HepG2 (cell line): ENCODE data around the gene DDX54. TPM values are rescaled to one million over a fixed set of nuclear protein-coding genes. Genes with fewer than 3 reads are reported as not detected.

Experiments used
- ATAC-seq: fragments of 200-7000 bp; cut with Tn5 transposase; 3 replicates; pipeline ENCODE4 v1.9.1; 2020; ENCODE audit warnings: mild to moderate bottlenecking, moderate library complexity
- BruUV-seq: library from RNA; stranded (reverse); fragments of 400-500 nt; replicated peaks from 2 replicates; lab custom pipeline; 2021; lab: Mats Ljungman, UMichigan
- CTCF ChIA-PET: fragments of 300-600 bp; formaldehyde crosslinking; extraction: SDS; loops from one replicate; lab custom pipeline; 2021; ENCODE audit warnings: low total read pairs, inconsistent platforms, low intra/inter-chr PET ratio; lab: Yijun Ruan, JAX
- POLR2A ChIA-PET: fragments of 350-600 bp; sonication (Branson Sonifier 250); formaldehyde crosslinking; loops from one replicate; lab custom pipeline; 2020; ENCODE audit warnings: antibody characterized with exemption, inconsistent platforms; lab: Yijun Ruan, JAX
- DNase-seq: peaks from one replicate; pipeline ENCODE4 v3.0.0-alpha.2; 2015; ENCODE audit warnings: low spot score
- FAIRE-seq: peaks from 3 replicates; lab custom pipeline; 2011; peaks lifted over from hg19 to GRCh38; lab: Jason Lieb, UNC
- H2AFZ ChIP-seq: one replicate; pipeline ENCODE4 v1.6.1; 2011; ENCODE audit warnings: low read length, inconsistent platforms
- H3K27ac ChIP-seq: fragments of 300-600 bp; 3 replicates; pipeline ENCODE4 v1.8.0; 2011; ENCODE audit warnings: mixed run types, mild to moderate bottlenecking, mixed read lengths, low read length, inconsistent platforms; ENCODE audit not compliant: insufficient read depth; ENCODE audit errors: extremely low read length
- H3K27me3 ChIP-seq, 2 experiments: fragments of 200-600 bp in 1 of 2; 2 replicates in 1 of 2; 3 replicates in 1 of 2; pipeline versions ENCODE4 v1.6.0 to v1.8.0; 2011; ENCODE audit warnings: low read length in 2 of 2, mild to moderate bottlenecking in 2 of 2, moderate library complexity in 2 of 2, inconsistent platforms in 1 of 2; ENCODE audit not compliant: insufficient read depth in 2 of 2, control insufficient read depth in 1 of 2
- H3K36me3 ChIP-seq, 2 experiments: fragments of 200-600 bp in 1 of 2; replicated peaks in 1 of 2; 2 replicates in 1 of 2; 3 replicates in 1 of 2; pipeline versions ENCODE4 v1.5.1 to v1.8.0; 2011; ENCODE audit warnings: low read length in 2 of 2, inconsistent platforms in 1 of 2; ENCODE audit not compliant: insufficient read depth in 2 of 2, control insufficient read depth in 1 of 2
- H3K4me1 ChIP-seq: 2 replicates; pipeline ENCODE4 v1.5.1; 2012; ENCODE audit warnings: low read length, inconsistent platforms; ENCODE audit not compliant: insufficient read depth
- H3K4me2 ChIP-seq: 2 replicates; pipeline ENCODE4 v1.6.0; 2011; ENCODE audit warnings: low read depth, low read length, inconsistent platforms
- H3K4me3 ChIP-seq, 3 experiments: fragments of 200-600 bp in 1 of 3; sonication (generic), shearing (Covaris generic) in 1 of 3; replicated peaks in 1 of 3; 2 replicates each; pipeline ENCODE4 v1.5.1; 2011 to 2016; ENCODE audit warnings: low read length in 3 of 3, inconsistent platforms in 2 of 3, low read depth in 2 of 3, mild to moderate bottlenecking in 2 of 3, control low read depth in 1 of 3, mixed read lengths in 1 of 3; ENCODE audit not compliant: insufficient read depth in 1 of 3
- H3K79me2 ChIP-seq: one replicate; pipeline ENCODE4 v1.6.1; 2011; ENCODE audit warnings: low read length, inconsistent platforms; ENCODE audit not compliant: insufficient read depth
- H3K9ac ChIP-seq: 2 replicates; pipeline ENCODE4 v1.6.0; 2011; ENCODE audit warnings: mild to moderate bottlenecking, low read depth, low read length, inconsistent platforms; ENCODE audit not compliant: insufficient read depth
- H3K9me3 ChIP-seq: 2 replicates; pipeline ENCODE4 v1.5.1; 2012; ENCODE audit warnings: mild to moderate bottlenecking, low read length
- H4K20me1 ChIP-seq: 2 replicates; pipeline ENCODE4 v1.6.0; 2011; ENCODE audit warnings: inconsistent platforms, mild to moderate bottlenecking, low read length, moderate library complexity; ENCODE audit not compliant: insufficient read depth
- AGO2 ChIP-seq: fragments of 200-400 bp; formaldehyde crosslinking; optimal IDR thresholded peaks from 2 replicates; pipeline ENCODE3; 2017; ENCODE audit warnings: mild to moderate bottlenecking, low read depth, low read length, moderate library complexity
- ARID5B ChIP-seq: IDR thresholded peaks from 2 replicates; pipeline ENCODE4 v1.4.0; 2020; ENCODE audit warnings: mild to moderate bottlenecking, missing genetic modification reagents
- CEBPG ChIP-seq: IDR thresholded peaks from 2 replicates; pipeline ENCODE4 v1.6.1; 2016
- ELF1 ChIP-seq: sonication (generic); formaldehyde crosslinking; IDR thresholded peaks from 2 replicates; pipeline ENCODE4 v1.4.0; 2020; ENCODE audit warnings: missing genetic modification reagents
- ELF4 ChIP-seq: sonication (generic); formaldehyde crosslinking; IDR thresholded peaks from 2 replicates; pipeline ENCODE4 v1.5.0; 2020; ENCODE audit warnings: missing genetic modification reagents, mild to moderate bottlenecking, moderate library complexity, borderline replicate concordance
- GATAD2A ChIP-seq: IDR thresholded peaks from 2 replicates; pipeline ENCODE4 v1.6.1; 2016
- JUN ChIP-seq: sonication (generic); formaldehyde crosslinking; IDR thresholded peaks from 2 replicates; pipeline ENCODE4 v1.4.0; 2020; ENCODE audit warnings: mild to moderate bottlenecking, missing genetic modification reagents
- KDM4B ChIP-seq: sonication (generic); formaldehyde crosslinking; IDR thresholded peaks from 2 replicates; pipeline ENCODE4 v1.4.0; 2020; ENCODE audit warnings: missing genetic modification reagents
- MED1 ChIP-seq: sonication (generic); formaldehyde crosslinking; IDR thresholded peaks from 2 replicates; pipeline ENCODE4 v1.4.0; 2020; ENCODE audit warnings: missing genetic modification reagents
- MIER3 ChIP-seq: IDR thresholded peaks from 2 replicates; pipeline ENCODE4 v1.6.1; 2016; ENCODE audit warnings: missing compliant biosample characterization, borderline replicate concordance
- PTBP1 ChIP-seq: fragments of 200-400 bp; formaldehyde crosslinking; IDR thresholded peaks from 2 replicates; pipeline ENCODE4 v1.6.1; 2018; ENCODE audit warnings: low read length, low read depth; ENCODE audit not compliant: poor library complexity, severe bottlenecking
- RFX1 ChIP-seq: fragments of 450-650 bp; IDR thresholded peaks from 2 replicates; pipeline ENCODE4 v1.6.1; 2017
- ZFP36 ChIP-seq: fragments of 150-350 bp; IDR thresholded peaks from 2 replicates; pipeline ENCODE4 v1.6.1; 2018; ENCODE audit warnings: borderline replicate concordance, low read length, low read depth; ENCODE audit not compliant: partially characterized antibody
- ZFP41 ChIP-seq: sonication (generic); formaldehyde crosslinking; IDR thresholded peaks from 2 replicates; pipeline ENCODE4 v1.4.0; 2020; ENCODE audit warnings: mild to moderate bottlenecking, missing genetic modification reagents, borderline replicate concordance
- ZMYM3 ChIP-seq: sonication (generic); formaldehyde crosslinking; IDR thresholded peaks from 2 replicates; pipeline ENCODE4 v1.5.1; 2020; ENCODE audit warnings: mild to moderate bottlenecking, missing genetic modification reagents
- ZNF766 ChIP-seq: sonication (generic); formaldehyde crosslinking; IDR thresholded peaks from 2 replicates; pipeline ENCODE4 v1.5.0; 2020; ENCODE audit warnings: missing genetic modification reagents, borderline replicate concordance
- WGBS: methylation state at CpG from one replicate; pipeline ENCODE4 v1.1.6; 2017; ENCODE audit warnings: low lambda C conversion rate; 5-methylcytosine and 5-hydroxymethylcytosine counted together
- in situ Hi-C: cut with HindIII; loops from 2 replicates; pipeline ENCODE4 v1.10.0; 2017; ENCODE audit warnings: low pct_unique_long_range_greater_than_20kb; ENCODE audit not compliant: extremely low pct_ligation_motif_present
- intact Hi-C: fragments of 100-400 bp; cut with micrococcal nuclease; formaldehyde crosslinking; loops from one replicate; pipeline ENCODE4 v1.10.0; 2022; ENCODE audit not compliant: unreplicated experiment
- polyA plus RNA-seq, 8 experiments: library from polyadenylated mRNA; depleted of rRNA in 3 of 8; stranded (reverse) in 7 of 8; unstranded in 1 of 8; fragments of >200 nt; fragmentation: Illumina TruSeq in 4 of 8; extraction: Trizol in 4 of 8; gene quantifications; 2 replicates each; pipeline versions ENCODE4 v1.2.1 to v1.2.3, GENCODE V29; 2011 to 2016; ENCODE audit warnings: low read depth in 4 of 8, missing spikeins in 1 of 8, mixed read lengths in 1 of 8; ENCODE audit not compliant: insufficient read depth in 1 of 8
- total RNA-seq, 5 experiments: library from RNA; depleted of rRNA; stranded (reverse); fragments of >200 nt; fragmentation: Illumina TruSeq; extraction: Trizol; gene quantifications; 2 replicates each; pipeline ENCODE4 v1.2.3, GENCODE V29; 2016; ENCODE audit warnings: low read depth in 1 of 5
- TF ChIP-seq, protein P1 (sequence below): sonication (generic); formaldehyde crosslinking; IDR thresholded peaks from 2 replicates; pipeline ENCODE4 v1.8.1; 2022; ENCODE audit warnings: mild to moderate bottlenecking, missing genetic modification reagents
- TF ChIP-seq, protein P2 (sequence below): sonication (generic); formaldehyde crosslinking; IDR thresholded peaks from 2 replicates; pipeline ENCODE4 v1.4.0; 2020; ENCODE audit warnings: low read depth, missing genetic modification reagents

Gene DDX54
- total and polyA plus RNA-seq, 2 of the 13 experiments (the other 11 are each of a cell fraction or from before 2014, with no cell fraction given): 59.7 to 61.1 TPM

GRCh38 chr12:113214895-113215400, 29.7 kb upstream of the DDX54 start:
- Histone ChIP-seq H3K27me3 (no peaks in the 10 kb centered on the region), H3K36me3 (no peaks in the 10 kb centered on the region), H3K4me1 (peaks cover 29% of the 10 kb centered on the region), H4K20me1 (no peaks in the 10 kb centered on the region), H3K27ac (peak overlapping the region; percentile 2), H3K79me2 (no peaks in the 10 kb centered on the region), H3K9ac (no peak overlapping the region), H2AFZ (no peak overlapping the region), H3K4me2 (no peak overlapping the region), H3K9me3 (no peaks in the 10 kb centered on the region), H3K4me3 (no peak overlapping the region)
- peak; percentile 72 for ATAC-seq
- peak; percentile 81 for DNase-seq
- intact Hi-C loops: no loop called here
- CTCF ChIA-PET: no interaction called here
- 39% methylated on average over 5 of the region's 5 CpGs for WGBS
- in situ Hi-C loops: no loop called here
- FAIRE-seq: no peak
- no TSS peak for BruUV-seq
- POLR2A ChIA-PET: interaction anchor here (0.6 to 1.0 kb wide), 3 partner anchors 8 to 15 kb away, joined by 3 read pairs; no protein-coding TSS in a partner anchor
- TF ChIP-seq GATAD2A (CRISPR knock-in tag): 0 out of 2 replicates have a peak, but pooled peaks have one; percentile 28
- no peak for TF ChIP-seq ZNF766 (CRISPR knock-in tag)
- peak; percentile 61 for TF ChIP-seq CEBPG (CRISPR knock-in tag)
- TF ChIP-seq KDM4B (CRISPR knock-in tag): no peak
- peak; percentile 64 for TF ChIP-seq ELF1 (CRISPR knock-in tag)
- TF ChIP-seq ZMYM3: peak; percentile 69
- no peak for TF ChIP-seq ZFP41 (CRISPR knock-in tag)
- no peak for TF ChIP-seq PTBP1
- no peak for TF ChIP-seq ELF4 (CRISPR knock-in tag)
- TF ChIP-seq AGO2: no peak
- TF ChIP-seq, protein P1, sequence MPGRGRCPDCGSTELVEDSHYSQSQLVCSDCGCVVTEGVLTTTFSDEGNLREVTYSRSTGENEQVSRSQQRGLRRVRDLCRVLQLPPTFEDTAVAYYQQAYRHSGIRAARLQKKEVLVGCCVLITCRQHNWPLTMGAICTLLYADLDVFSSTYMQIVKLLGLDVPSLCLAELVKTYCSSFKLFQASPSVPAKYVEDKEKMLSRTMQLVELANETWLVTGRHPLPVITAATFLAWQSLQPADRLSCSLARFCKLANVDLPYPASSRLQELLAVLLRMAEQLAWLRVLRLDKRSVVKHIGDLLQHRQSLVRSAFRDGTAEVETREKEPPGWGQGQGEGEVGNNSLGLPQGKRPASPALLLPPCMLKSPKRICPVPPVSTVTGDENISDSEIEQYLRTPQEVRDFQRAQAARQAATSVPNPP (CRISPR knock-in tag): no peak
- 0 out of 2 replicates have a peak, but pooled peaks have one; percentile 32 for TF ChIP-seq ARID5B (CRISPR knock-in tag)
- TF ChIP-seq, protein P2, sequence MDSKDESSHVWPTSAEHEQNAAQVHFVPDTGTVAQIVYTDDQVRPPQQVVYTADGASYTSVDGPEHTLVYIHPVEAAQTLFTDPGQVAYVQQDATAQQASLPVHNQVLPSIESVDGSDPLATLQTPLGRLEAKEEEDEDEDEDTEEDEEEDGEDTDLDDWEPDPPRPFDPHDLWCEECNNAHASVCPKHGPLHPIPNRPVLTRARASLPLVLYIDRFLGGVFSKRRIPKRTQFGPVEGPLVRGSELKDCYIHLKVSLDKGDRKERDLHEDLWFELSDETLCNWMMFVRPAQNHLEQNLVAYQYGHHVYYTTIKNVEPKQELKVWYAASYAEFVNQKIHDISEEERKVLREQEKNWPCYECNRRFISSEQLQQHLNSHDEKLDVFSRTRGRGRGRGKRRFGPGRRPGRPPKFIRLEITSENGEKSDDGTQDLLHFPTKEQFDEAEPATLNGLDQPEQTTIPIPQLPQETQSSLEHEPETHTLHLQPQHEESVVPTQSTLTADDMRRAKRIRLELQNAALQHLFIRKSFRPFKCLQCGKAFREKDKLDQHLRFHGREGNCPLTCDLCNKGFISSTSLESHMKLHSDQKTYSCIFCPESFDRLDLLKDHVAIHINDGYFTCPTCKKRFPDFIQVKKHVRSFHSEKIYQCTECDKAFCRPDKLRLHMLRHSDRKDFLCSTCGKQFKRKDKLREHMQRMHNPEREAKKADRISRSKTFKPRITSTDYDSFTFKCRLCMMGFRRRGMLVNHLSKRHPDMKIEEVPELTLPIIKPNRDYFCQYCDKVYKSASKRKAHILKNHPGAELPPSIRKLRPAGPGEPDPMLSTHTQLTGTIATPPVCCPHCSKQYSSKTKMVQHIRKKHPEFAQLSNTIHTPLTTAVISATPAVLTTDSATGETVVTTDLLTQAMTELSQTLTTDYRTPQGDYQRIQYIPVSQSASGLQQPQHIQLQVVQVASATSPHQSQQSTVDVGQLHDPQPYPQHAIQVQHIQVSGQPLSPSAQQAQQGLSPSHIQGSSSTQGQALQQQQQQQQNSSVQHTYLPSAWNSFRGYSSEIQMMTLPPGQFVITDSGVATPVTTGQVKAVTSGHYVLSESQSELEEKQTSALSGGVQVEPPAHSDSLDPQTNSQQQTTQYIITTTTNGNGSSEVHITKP (CRISPR knock-in tag): peak; percentile 54; the same call in 1 of the 2 replicates
- TF ChIP-seq ZFP36: peak; percentile 66
- no peak for TF ChIP-seq RFX1
- no peak for TF ChIP-seq JUN (CRISPR knock-in tag)
- TF ChIP-seq MED1 (CRISPR knock-in tag): 0 out of 2 replicates have a peak, but pooled peaks have one; percentile 18
- TF ChIP-seq MIER3: 0 out of 2 replicates have a peak, but pooled peaks have one; percentile 21
